CD4-positive, CD25-positive, alpha-beta regulatory T cell (primary cell): ENCODE measurements around the gene GUCY1A2. TPM values are rescaled to one million over a fixed set of nuclear protein-coding genes. Genes with fewer than 3 reads are reported as not detected.

ENCODE experiments used
- ATAC-seq, 2 donors: fragments of 150-1000 bp; cut with Tn5 transposase; one replicate each; pipeline ENCODE4 v1.10.0; 2021; ENCODE audit warnings: low read depth in 2 of 2, moderate number of reproducible peaks in 2 of 2, moderate library complexity in 1 of 2
- DNase-seq, 3 donors: peaks; one replicate each; pipeline versions ENCODE4 v3.0.0 to v3.0.0-alpha.2; 2012 to 2022; ENCODE audit warnings: mixed read lengths in 1 of 3
- H3K27ac ChIP-seq: one replicate; pipeline ENCODE4 v1.7.0; 2013; ENCODE audit warnings: mild to moderate bottlenecking, low read length; ENCODE audit not compliant: insufficient read depth, poor library complexity, severe bottlenecking
- H3K27me3 ChIP-seq: one replicate; pipeline ENCODE4 v1.7.0; 2013; ENCODE audit warnings: low read length; ENCODE audit not compliant: control insufficient read depth, insufficient read depth
- H3K36me3 ChIP-seq: one replicate; pipeline ENCODE4 v1.7.0; 2013; ENCODE audit warnings: mild to moderate bottlenecking, low read length, moderate library complexity; ENCODE audit not compliant: control insufficient read depth, insufficient read depth
- H3K4me1 ChIP-seq: 2 replicates; pipeline ENCODE4 v1.7.0; 2013; ENCODE audit warnings: mild to moderate bottlenecking, low read length; ENCODE audit not compliant: insufficient read depth, control insufficient read depth, poor library complexity, severe bottlenecking
- H3K4me3 ChIP-seq: one replicate; pipeline ENCODE4 v1.7.0; 2013; ENCODE audit warnings: low read depth, mild to moderate bottlenecking, low read length, moderate library complexity
- H3K9me3 ChIP-seq, 2 experiments: 1 replicate in 1 of 2; 2 replicates in 1 of 2; pipeline ENCODE4 v1.7.0; 2013; ENCODE audit warnings: low read length in 2 of 2, mild to moderate bottlenecking in 1 of 2, moderate library complexity in 1 of 2; ENCODE audit not compliant: control insufficient read depth in 2 of 2
- H3K27ac Mint-ChIP-seq, 3 donors: one replicate each; pipeline ENCODE4 v1.8.0; 2020 to 2022; ENCODE audit warnings: mild to moderate bottlenecking in 3 of 3, mixed read lengths in 3 of 3, moderate library complexity in 2 of 3
- H3K27me3 Mint-ChIP-seq: one replicate; pipeline ENCODE4 v1.8.0; 2022; ENCODE audit warnings: mild to moderate bottlenecking, mixed read lengths
- H3K36me3 Mint-ChIP-seq: one replicate; pipeline ENCODE4 v1.8.0; 2020; ENCODE audit warnings: mixed read lengths
- H3K4me1 Mint-ChIP-seq, 4 donors: one replicate each; pipeline ENCODE4 v1.8.0; 2020 to 2022; ENCODE audit warnings: mixed read lengths in 4 of 4, mild to moderate bottlenecking in 1 of 4
- H3K4me3 Mint-ChIP-seq, 4 donors: one replicate each; pipeline ENCODE4 v1.8.0; 2020 to 2022; ENCODE audit warnings: mild to moderate bottlenecking in 4 of 4, mixed read lengths in 4 of 4, moderate library complexity in 3 of 4
- H3K9me3 Mint-ChIP-seq, 7 donors: one replicate each; pipeline ENCODE4 v1.8.0; 2020 to 2022; ENCODE audit warnings: mixed read lengths in 7 of 7, mild to moderate bottlenecking in 3 of 7, moderate library complexity in 2 of 7
- polyA plus RNA-seq, 4 donors: library from polyadenylated mRNA; unstranded; fragments of 300-500 nt; fragmentation: Illumina TruSeq; gene quantifications; one replicate each; pipeline ENCODE4 v1.2.3, GENCODE V29; 2021
- total RNA-seq: library from RNA; stranded (reverse); gene quantifications from one replicate; pipeline ENCODE4 v1.2.3, GENCODE V29; 2022

GUCY1A2 gene
- total and polyA plus RNA-seq, 5 donors from 2014 or later, result not detected

GRCh38 chr11:106998116-106998915, 20.0 kb downstream of the GUCY1A2 start:
- H3K27me3 ChIP-seq, result no peaks in the 10 kb centered on the region
- no peak overlapping the region for H3K4me3 Mint-ChIP-seq
- H3K4me1 Mint-ChIP-seq, result no peaks in the 10 kb centered on the region
- H3K27me3 Mint-ChIP-seq, result no peaks in the 10 kb centered on the region
- H3K9me3 ChIP-seq, result no peaks in the 10 kb centered on the region
- H3K4me1 ChIP-seq, result no peaks in the 10 kb centered on the region
- no peaks in the 10 kb centered on the region for H3K36me3 ChIP-seq
- no peak overlapping the region for H3K4me3 ChIP-seq
- DNase-seq (no peak), ATAC-seq (no peak)
- H3K9me3 Mint-ChIP-seq, result peaks cover 0 to 5% (median 2%) of the 10 kb centered on the region in 7 donors
- H3K36me3 Mint-ChIP-seq, result no peaks in the 10 kb centered on the region
- H3K27ac ChIP-seq, result no peak overlapping the region
- no peak overlapping the region for H3K27ac Mint-ChIP-seq

DNA sequence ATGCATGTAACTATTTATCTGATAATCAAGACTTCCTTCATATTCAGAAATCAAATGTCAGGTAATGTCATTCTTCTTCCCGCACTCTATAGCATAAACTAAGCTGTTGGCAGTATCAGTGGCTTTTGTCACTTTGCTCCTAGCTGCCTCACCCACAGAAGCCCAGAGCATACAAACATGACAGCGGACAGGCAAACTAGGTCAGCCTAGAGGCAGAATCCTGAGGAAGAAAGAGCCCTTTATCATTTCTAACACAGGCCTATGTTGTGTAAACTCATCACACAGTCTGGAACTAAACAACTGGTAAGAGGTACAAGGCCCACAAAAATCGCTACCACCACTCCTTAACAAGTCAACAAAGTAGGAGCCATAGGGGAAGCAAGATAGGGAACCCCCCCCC, 21.0 kb downstream of the GUCY1A2 start:
- no peaks in the 10 kb centered on the region for H3K36me3 ChIP-seq
- H3K27ac ChIP-seq, result no peak overlapping the region
- no peak overlapping the region for H3K4me3 ChIP-seq
- H3K4me1 ChIP-seq, result no peaks in the 10 kb centered on the region
- ATAC-seq, result no peak
- Mint-ChIP-seq H3K27me3 (no peaks in the 10 kb centered on the region), H3K27ac (no peak overlapping the region), H3K4me3 (no peak overlapping the region), H3K9me3 (peaks cover 0 to 5% (median 1%) of the 10 kb centered on the region in 7 donors), H3K36me3 (no peaks in the 10 kb centered on the region), H3K4me1 (no peaks in the 10 kb centered on the region)
- no peak for DNase-seq
- no peaks in the 10 kb centered on the region for H3K27me3 ChIP-seq
- no peaks in the 10 kb centered on the region for H3K9me3 ChIP-seq

- Mint-ChIP-seq H3K27ac (no peak overlapping the region), H3K27me3 (no peaks in the 10 kb centered on the region), H3K4me3 (no peak overlapping the region), H3K36me3 (no peaks in the 10 kb centered on the region), H3K9me3 (peaks cover 0 to 5% (median 1%) of the 10 kb centered on the region in 7 donors), H3K4me1 (no peaks in the 10 kb centered on the region)
- no peaks in the 10 kb centered on the region for H3K4me1 ChIP-seq
- H3K9me3 ChIP-seq, result no peaks in the 10 kb centered on the region
- ATAC-seq (no peak), DNase-seq (no peak)
- no peak overlapping the region for H3K27ac ChIP-seq
- no peaks in the 10 kb centered on the region for H3K27me3 ChIP-seq
- no peak overlapping the region for H3K4me3 ChIP-seq
- no peaks in the 10 kb centered on the region for H3K36me3 ChIP-seq
These were observed 21.6 kb downstream of the GUCY1A2 start for GRCh38 chr11:106996691-106997090.

- no peaks in the 10 kb centered on the region for H3K4me1 ChIP-seq
- no peak overlapping the region for H3K27ac Mint-ChIP-seq
- H3K27ac ChIP-seq, result no peak overlapping the region
- H3K4me1 Mint-ChIP-seq, result no peaks in the 10 kb centered on the region
- no peaks in the 10 kb centered on the region for H3K36me3 ChIP-seq
- H3K36me3 Mint-ChIP-seq, result no peaks in the 10 kb centered on the region
- H3K9me3 ChIP-seq, result no peaks in the 10 kb centered on the region
- no peaks in the 10 kb centered on the region for H3K27me3 ChIP-seq
- DNase-seq, result no peak
- no peak overlapping the region for H3K4me3 ChIP-seq
- no peak for ATAC-seq
- no peak overlapping the region for H3K4me3 Mint-ChIP-seq
- H3K9me3 Mint-ChIP-seq, result peaks cover 0 to 6% (median 2%) of the 10 kb centered on the region in 7 donors
- no peaks in the 10 kb centered on the region for H3K27me3 Mint-ChIP-seq
These were observed 27.9 kb downstream of the GUCY1A2 start for GRCh38 chr11:106990331-106990730.

- ATAC-seq, result no peak
- Mint-ChIP-seq H3K36me3 (no peaks in the 10 kb centered on the region), H3K27me3 (no peaks in the 10 kb centered on the region), H3K4me3 (no peak overlapping the region), H3K4me1 (no peaks in the 10 kb centered on the region), H3K27ac (no peak overlapping the region), H3K9me3 (peaks cover 0 to 6% (median 2%) of the 10 kb centered on the region in 7 donors)
- DNase-seq, result no peak
- no peaks in the 10 kb centered on the region for H3K36me3 ChIP-seq
- H3K4me1 ChIP-seq, result no peaks in the 10 kb centered on the region
- H3K4me3 ChIP-seq, result no peak overlapping the region
- no peaks in the 10 kb centered on the region for H3K9me3 ChIP-seq
- no peak overlapping the region for H3K27ac ChIP-seq
- no peaks in the 10 kb centered on the region for H3K27me3 ChIP-seq
These were observed 29.2 kb downstream of the GUCY1A2 start for GRCh38 chr11:106989078-106989455.

DNA sequence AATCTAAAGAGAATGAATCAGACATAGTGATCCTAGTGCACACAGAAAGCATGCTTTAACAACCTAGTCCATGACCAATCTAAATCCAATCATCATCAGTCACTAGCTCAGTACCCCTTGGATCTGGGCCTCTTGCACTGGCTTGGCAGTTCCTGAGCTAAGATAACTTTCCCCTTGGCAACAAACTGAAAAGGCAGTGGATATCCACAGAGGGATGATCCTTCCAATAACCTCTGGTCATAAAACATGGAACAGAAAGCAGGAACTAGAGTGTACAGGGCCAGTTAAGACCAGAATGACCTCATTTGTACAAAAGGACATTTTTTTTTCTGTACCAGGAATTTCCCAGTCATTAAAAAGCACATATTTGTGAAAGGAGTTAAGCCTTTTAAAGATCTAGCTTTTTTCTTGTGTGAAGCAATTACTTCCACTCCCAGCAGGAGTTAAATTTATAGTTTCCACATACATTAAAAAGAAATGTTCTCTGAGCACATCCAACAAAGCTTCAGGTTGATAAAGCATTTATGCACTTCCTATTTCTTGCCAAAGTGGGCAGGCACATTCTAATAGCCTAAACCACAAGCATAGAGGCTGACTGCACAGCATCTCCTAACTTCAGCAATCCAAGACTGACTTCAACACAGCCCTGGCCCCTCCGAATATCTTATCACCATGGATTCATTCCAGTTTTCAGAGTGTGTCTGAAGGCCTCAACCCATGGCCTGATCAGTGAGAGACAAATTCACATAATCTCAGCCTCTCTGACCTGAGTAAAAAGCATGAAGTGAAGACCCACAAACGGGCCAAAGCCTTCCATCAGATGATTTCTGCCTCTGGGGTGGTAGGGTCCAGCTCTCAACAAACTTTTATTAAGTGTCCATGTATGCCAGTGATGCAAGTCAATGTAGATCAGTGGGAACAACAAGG, 29.9 kb downstream of the GUCY1A2 start:
- Histone ChIP-seq H3K27me3 (no peaks in the 10 kb centered on the region), H3K27ac (no peak overlapping the region), H3K9me3 (no peaks in the 10 kb centered on the region), H3K4me3 (no peak overlapping the region), H3K36me3 (no peaks in the 10 kb centered on the region), H3K4me1 (no peaks in the 10 kb centered on the region)
- Mint-ChIP-seq H3K4me3 (no peak overlapping the region), H3K27ac (no peak overlapping the region), H3K4me1 (no peaks in the 10 kb centered on the region), H3K27me3 (no peaks in the 10 kb centered on the region), H3K36me3 (no peaks in the 10 kb centered on the region), H3K9me3 (peaks cover 0 to 6% (median 2%) of the 10 kb centered on the region in 7 donors)
- DNase-seq (no peak), ATAC-seq (no peak)

DNA sequence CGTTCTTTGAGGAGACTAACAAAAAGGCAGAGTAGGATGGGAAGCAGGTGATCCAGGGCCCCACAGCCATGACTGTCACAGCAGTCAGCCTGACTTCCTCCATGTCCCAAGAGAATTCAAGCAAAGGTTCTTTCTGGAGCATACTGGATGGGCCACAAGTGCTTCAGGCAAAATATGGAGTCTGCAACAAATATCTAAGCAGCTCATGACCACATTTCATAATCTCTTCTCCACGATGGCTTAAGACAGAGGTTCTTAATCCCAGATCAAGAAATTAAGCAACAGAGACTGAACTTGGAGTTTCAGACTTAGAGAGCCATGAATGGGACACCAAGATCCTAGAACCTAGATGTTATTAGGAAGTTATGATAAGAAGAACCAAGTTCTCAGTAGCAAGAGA, 31.6 kb downstream of the GUCY1A2 start:
- Mint-ChIP-seq H3K4me1 (no peaks in the 10 kb centered on the region), H3K27ac (no peak overlapping the region), H3K36me3 (no peaks in the 10 kb centered on the region), H3K27me3 (no peaks in the 10 kb centered on the region), H3K4me3 (no peak overlapping the region), H3K9me3 (peaks cover 0 to 6% (median 2%) of the 10 kb centered on the region in 7 donors)
- ATAC-seq, result no peak
- H3K36me3 ChIP-seq, result no peaks in the 10 kb centered on the region
- no peaks in the 10 kb centered on the region for H3K4me1 ChIP-seq
- DNase-seq, result no peak
- H3K27me3 ChIP-seq, result no peaks in the 10 kb centered on the region
- no peak overlapping the region for H3K4me3 ChIP-seq
- no peak overlapping the region for H3K27ac ChIP-seq
- no peaks in the 10 kb centered on the region for H3K9me3 ChIP-seq
